Keratinocyte (primary cell): ENCODE data around the gene LY6G6F. TPM values are rescaled to one million over a fixed set of nuclear protein-coding genes. Genes with fewer than 3 reads are reported as not detected.

ENCODE experiments used
- DNase-seq: peaks from one replicate; pipeline ENCODE4 v3.0.0-alpha.2; 2011; ENCODE audit warnings: low read depth, missing footprints, low spot score
- FAIRE-seq: peaks from 2 replicates; lab custom pipeline; 2011; peaks lifted over from hg19 to GRCh38; lab: Jason Lieb, UNC
- H2AFZ ChIP-seq: 2 replicates; pipeline ENCODE4 v1.6.0; 2012; ENCODE audit warnings: low read length, control low read depth, inconsistent platforms; ENCODE audit not compliant: control insufficient read depth
- H3K27ac ChIP-seq: 2 replicates; pipeline ENCODE4 v1.5.1; 2011; ENCODE audit warnings: low read length; ENCODE audit not compliant: control insufficient read depth, insufficient read depth
- H3K27me3 ChIP-seq: 3 replicates; pipeline ENCODE4 v1.6.0; 2011; ENCODE audit warnings: low read length; ENCODE audit not compliant: control insufficient read depth, insufficient read depth; ENCODE audit errors: extremely low read depth
- H3K36me3 ChIP-seq, 2 experiments: 2 replicates in 1 of 2; 3 replicates in 1 of 2; pipeline ENCODE4 v1.5.1; 2011; ENCODE audit warnings: low read length in 2 of 2, mild to moderate bottlenecking in 1 of 2; ENCODE audit not compliant: control insufficient read depth in 2 of 2, insufficient read depth in 2 of 2; ENCODE audit errors: extremely low read depth in 1 of 2
- H3K4me1 ChIP-seq: 3 replicates; pipeline ENCODE4 v1.5.1; 2011; ENCODE audit warnings: low read length; ENCODE audit not compliant: control insufficient read depth, insufficient read depth; ENCODE audit errors: extremely low read depth
- H3K4me2 ChIP-seq: 3 replicates; pipeline ENCODE4 v1.6.0; 2011; ENCODE audit warnings: low read depth, low read length; ENCODE audit not compliant: control insufficient read depth, insufficient read depth; ENCODE audit errors: extremely low read depth
- H3K4me3 ChIP-seq, 3 experiments: fragments of 200-600 bp in 1 of 3; sonication (generic) in 1 of 3; 2 replicates in 2 of 3; 3 replicates in 1 of 3; pipeline ENCODE4 v1.5.1; 2011 to 2016; ENCODE audit warnings: low read length in 3 of 3, mild to moderate bottlenecking in 3 of 3, control low read depth in 2 of 3, inconsistent platforms in 1 of 3, low read depth in 1 of 3, mixed read lengths in 1 of 3, mixed run types in 1 of 3, moderate library complexity in 1 of 3; ENCODE audit not compliant: control insufficient read depth in 2 of 3, insufficient read depth in 2 of 3; ENCODE audit errors: extremely low read depth in 1 of 3
- H3K79me2 ChIP-seq: 2 replicates; pipeline ENCODE4 v1.6.0; 2012; ENCODE audit warnings: low read length; ENCODE audit not compliant: control insufficient read depth, insufficient read depth
- H3K9ac ChIP-seq: 3 replicates; pipeline ENCODE4 v1.6.0; 2011; ENCODE audit warnings: low read length; ENCODE audit not compliant: control insufficient read depth, insufficient read depth; ENCODE audit errors: extremely low read depth
- H3K9me1 ChIP-seq: 3 replicates; pipeline ENCODE4 v1.6.0; 2011; ENCODE audit warnings: low read length; ENCODE audit not compliant: control insufficient read depth, insufficient read depth; ENCODE audit errors: extremely low read depth
- H3K9me3 ChIP-seq: 2 replicates; pipeline ENCODE4 v1.5.1; 2012; ENCODE audit warnings: low read depth, low read length; ENCODE audit not compliant: control insufficient read depth
- H4K20me1 ChIP-seq: 3 replicates; pipeline ENCODE4 v1.6.0; 2011; ENCODE audit warnings: low read length; ENCODE audit not compliant: control insufficient read depth, insufficient read depth; ENCODE audit errors: extremely low read depth
- EZH2 ChIP-seq: IDR thresholded peaks from one replicate; pipeline ENCODE4 v1.6.1; 2012; ENCODE audit warnings: inconsistent platforms, mild to moderate bottlenecking, low read length, moderate library complexity
- dilution Hi-C: fragments of 300-500 bp; cut with MboI; formaldehyde crosslinking; loops from one replicate; pipeline ENCODE4 v1.7.0; 2020; ENCODE audit warnings: low sequenced_read_pairs; ENCODE audit not compliant: extremely low pct_ligation_motif_present
- polyA plus RNA-seq, 5 experiments: library from polyadenylated mRNA; depleted of rRNA in 3 of 5; stranded (reverse) in 3 of 5; stranded (forward) in 1 of 5; unstranded in 1 of 5; fragments of >200 nt; gene quantifications; 1 replicate in 1 of 5; 2 replicates in 3 of 5; 3 replicates in 1 of 5; pipeline versions ENCODE4 v1.2.1 to v1.2.3, GENCODE V29; 2011 to 2012; ENCODE audit warnings: missing spikeins in 2 of 5, low read depth in 1 of 5, low replicate concordance in 1 of 5
- TF ChIP-seq, protein P1 (sequence below), 3 experiments: IDR thresholded peaks in 1 of 3; conservative IDR thresholded peaks in 1 of 3; optimal IDR thresholded peaks in 1 of 3; 2 replicates in 2 of 3; 3 replicates in 1 of 3; pipeline versions ENCODE3 to v1.5.1; 2011; ENCODE audit warnings: low read length in 3 of 3, mild to moderate bottlenecking in 3 of 3, moderate library complexity in 2 of 3, control low read depth in 1 of 3, inconsistent platforms in 1 of 3; ENCODE audit not compliant: insufficient read depth in 2 of 3; ENCODE audit errors: extremely low read depth in 1 of 3

The LY6G6F gene
- polyA plus RNA-seq, 1 donor (not counting 4 experiments of a cell fraction or from before 2014, with no cell fraction given): not detected

DNA sequence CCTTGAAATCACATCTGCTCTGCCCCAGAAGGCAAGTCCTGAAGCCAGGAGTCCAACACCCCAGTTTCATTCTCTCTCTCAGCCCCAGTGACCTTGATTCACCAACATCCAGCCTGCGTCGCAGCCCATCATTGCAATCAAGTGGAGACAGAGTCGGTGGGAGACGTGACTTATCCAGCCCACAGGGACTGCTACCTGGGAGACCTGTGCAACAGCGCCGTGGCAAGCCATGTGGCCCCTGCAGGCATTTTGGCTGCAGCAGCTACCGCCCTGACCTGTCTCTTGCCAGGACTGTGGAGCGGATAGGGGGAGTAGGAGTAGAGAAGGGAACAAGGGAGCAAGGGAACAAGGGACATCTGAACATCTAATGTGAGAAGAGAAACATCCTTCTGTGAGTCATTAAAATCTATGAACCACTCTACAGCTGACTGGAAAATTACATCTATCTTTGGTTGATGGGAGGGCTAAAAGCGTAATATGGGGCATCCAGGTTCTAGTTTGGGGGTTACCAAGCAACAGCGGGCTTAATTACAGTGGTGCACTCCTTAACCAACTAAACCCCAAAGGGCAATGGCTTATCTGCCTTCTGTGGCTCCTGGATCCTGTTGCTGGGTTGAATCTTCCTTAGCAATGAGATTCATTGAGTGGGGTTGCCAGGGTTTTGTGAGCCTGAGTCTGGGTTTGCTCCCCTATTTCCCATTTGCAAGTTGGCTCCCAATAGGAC is 11.0 kb downstream of the LY6G6F start:
- dilution Hi-C loops: no loop called here
- no peaks in the 10 kb centered on the region for H3K9me3 ChIP-seq
- peaks cover 5% of the 10 kb centered on the region for H3K9me1 ChIP-seq
- H3K27ac ChIP-seq: peak overlapping the region; percentile 41
- H3K4me2 ChIP-seq: peak overlapping the region; percentile 77
- no peaks in the 10 kb centered on the region for H3K27me3 ChIP-seq
- peak overlapping the region in 1 of 3 experiments; percentile 15 for H3K4me3 ChIP-seq
- DNase-seq (no peak), FAIRE-seq (no peak)
- H3K9ac ChIP-seq: no peak overlapping the region
- TF ChIP-seq EZH2: no peak
- TF ChIP-seq, protein P1, sequence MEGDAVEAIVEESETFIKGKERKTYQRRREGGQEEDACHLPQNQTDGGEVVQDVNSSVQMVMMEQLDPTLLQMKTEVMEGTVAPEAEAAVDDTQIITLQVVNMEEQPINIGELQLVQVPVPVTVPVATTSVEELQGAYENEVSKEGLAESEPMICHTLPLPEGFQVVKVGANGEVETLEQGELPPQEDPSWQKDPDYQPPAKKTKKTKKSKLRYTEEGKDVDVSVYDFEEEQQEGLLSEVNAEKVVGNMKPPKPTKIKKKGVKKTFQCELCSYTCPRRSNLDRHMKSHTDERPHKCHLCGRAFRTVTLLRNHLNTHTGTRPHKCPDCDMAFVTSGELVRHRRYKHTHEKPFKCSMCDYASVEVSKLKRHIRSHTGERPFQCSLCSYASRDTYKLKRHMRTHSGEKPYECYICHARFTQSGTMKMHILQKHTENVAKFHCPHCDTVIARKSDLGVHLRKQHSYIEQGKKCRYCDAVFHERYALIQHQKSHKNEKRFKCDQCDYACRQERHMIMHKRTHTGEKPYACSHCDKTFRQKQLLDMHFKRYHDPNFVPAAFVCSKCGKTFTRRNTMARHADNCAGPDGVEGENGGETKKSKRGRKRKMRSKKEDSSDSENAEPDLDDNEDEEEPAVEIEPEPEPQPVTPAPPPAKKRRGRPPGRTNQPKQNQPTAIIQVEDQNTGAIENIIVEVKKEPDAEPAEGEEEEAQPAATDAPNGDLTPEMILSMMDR (optimal IDR thresholded peaks at IDR 0.05 in 1 of 3, IDR thresholded peaks at IDR 0.05 in 1 of 3, conservative IDR thresholded peaks at IDR 0.05 in 1 of 3; ENCODE audit: extremely low read depth in 1 of 3, insufficient read depth in 2 of 3, low read length in 3 of 3): peak; percentile 34 to 67 (median 47)
- peaks cover 0 to 4% of the 10 kb centered on the region in 2 experiments for H3K36me3 ChIP-seq
- H4K20me1 ChIP-seq: no peaks in the 10 kb centered on the region
- peak overlapping the region; percentile 60 for H2AFZ ChIP-seq
- peaks cover 32% of the 10 kb centered on the region for H3K4me1 ChIP-seq
- H3K79me2 ChIP-seq: no peaks in the 10 kb centered on the region

DNA sequence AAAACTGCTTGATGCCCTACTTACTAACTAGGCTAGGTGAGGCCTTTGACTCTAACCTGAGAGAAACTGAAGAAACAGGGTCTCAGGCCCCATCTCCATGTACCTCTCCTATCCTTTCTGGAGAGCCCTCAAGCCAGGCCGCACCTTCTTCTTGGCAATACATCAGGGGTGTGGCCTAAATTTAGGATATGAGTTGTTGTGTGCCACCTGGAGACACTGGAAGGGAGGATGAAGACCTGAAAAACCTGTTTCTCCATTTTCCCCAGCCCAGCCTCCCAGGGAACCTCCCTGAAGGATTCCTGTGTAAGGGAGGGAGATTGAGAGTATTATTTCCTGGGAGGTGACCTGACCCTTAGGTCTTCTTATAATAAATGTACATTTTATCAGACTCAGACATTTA is 11.6 kb downstream of the LY6G6F start:
- TF ChIP-seq EZH2: no peak
- TF ChIP-seq, protein P1 (optimal IDR thresholded peaks at IDR 0.05 in 1 of 3, IDR thresholded peaks at IDR 0.05 in 1 of 3, conservative IDR thresholded peaks at IDR 0.05 in 1 of 3; ENCODE audit: extremely low read depth in 1 of 3, insufficient read depth in 2 of 3, low read length in 3 of 3): no peak
- Histone ChIP-seq H3K9me1 (peaks cover 5% of the 10 kb centered on the region), H3K9me3 (no peaks in the 10 kb centered on the region), H2AFZ (no peak overlapping the region), H3K79me2 (no peaks in the 10 kb centered on the region), H4K20me1 (no peaks in the 10 kb centered on the region), H3K27ac (peak overlapping the region; percentile 66), H3K36me3 (peaks cover 0 to 4% of the 10 kb centered on the region in 2 experiments), H3K4me3 (peak overlapping the region in 1 of 3 experiments; percentile 49), H3K27me3 (no peaks in the 10 kb centered on the region), H3K4me1 (peaks cover 31% of the 10 kb centered on the region), H3K4me2 (peak overlapping the region; percentile 77), H3K9ac (no peak overlapping the region)
- DNase-seq (no peak), FAIRE-seq (peak; percentile 84)
- dilution Hi-C loops: no loop called here
